OCI-LY3 (cell line): ENCODE measurements around the gene HID1.
"Not testable (repeated sequence)": the region's sequence is repeated elsewhere in the genome, so short reads cannot be mapped to it uniquely, and the experiment has no call there.

Experiments
- H2AFZ ChIP-seq: fragments of 200-600, 300-600 bp; shearing (Covaris generic); 2 replicates; pipeline ENCODE4 v1.6.0; 2014; ENCODE audit warnings: antibody characterized with exemption, low read depth, low read length
- H3K27ac ChIP-seq: fragments of 200-600, 300-600 bp; sonication (generic); 2 replicates; pipeline ENCODE4 v1.5.1; 2014; ENCODE audit warnings: mild to moderate bottlenecking, low read length, moderate library complexity, mixed read lengths
- H3K27me3 ChIP-seq: fragments of 200-600, 300-600 bp; sonication (generic); 2 replicates; pipeline ENCODE4 v1.6.1; 2014; ENCODE audit warnings: low read depth, low read length, mixed read lengths
- H3K36me3 ChIP-seq: fragments of 200-600, 300-600 bp; sonication (generic); replicated peaks from 2 replicates; pipeline ENCODE3; 2014; ENCODE audit warnings: low read depth, low read length, mixed read lengths
- H3K4me1 ChIP-seq: fragments of 300-600, 200-600 bp; sonication (generic); 2 replicates; pipeline ENCODE4 v1.6.1; 2014; ENCODE audit warnings: low read length, mixed read lengths
- H3K4me2 ChIP-seq: fragments of 200-600, 300-600 bp; sonication (generic); 2 replicates; pipeline ENCODE4 v1.6.1; 2014; ENCODE audit warnings: low read length, mixed read lengths
- H3K4me3 ChIP-seq: fragments of 300-600, 200-600 bp; sonication (generic); 2 replicates; pipeline ENCODE4 v1.5.1; 2014; ENCODE audit warnings: antibody characterized with exemption, mild to moderate bottlenecking, low read length, moderate library complexity
- H3K79me2 ChIP-seq: fragments of 300-600, 200-600 bp; shearing (Covaris generic); 2 replicates; pipeline ENCODE4 v1.6.1; 2014; ENCODE audit warnings: mild to moderate bottlenecking, low read length, mixed read lengths
- H3K9ac ChIP-seq: fragments of 300-600, 200-600 bp; shearing (Covaris generic); 2 replicates; pipeline ENCODE4 v1.6.0; 2014; ENCODE audit warnings: mild to moderate bottlenecking, low read length, moderate library complexity
- H3K9me3 ChIP-seq: fragments of 200-600, 300-600 bp; shearing (Covaris generic); 2 replicates; pipeline ENCODE4 v1.6.1; 2014; ENCODE audit warnings: low read length, mixed read lengths; ENCODE audit not compliant: insufficient read depth
- H4K20me1 ChIP-seq: fragments of 200-600, 300-600 bp; sonication (generic); 2 replicates; pipeline ENCODE4 v1.6.1; 2016; ENCODE audit warnings: low read length, mixed read lengths; ENCODE audit not compliant: insufficient read depth
- EZH2phosphoT487 ChIP-seq: fragments of 200-600 bp; shearing (Covaris generic); IDR thresholded peaks from 2 replicates; pipeline ENCODE4 v1.6.1; 2018; ENCODE audit warnings: antibody characterized with exemption, mixed run types, low read depth
- TF ChIP-seq, protein P1 (sequence below): fragments of 200-600, 300-600 bp; sonication (generic); IDR thresholded peaks from 2 replicates; pipeline ENCODE4 v1.5.1; 2014; ENCODE audit warnings: antibody characterized with exemption, low read length, low read depth

The HID1 gene

DNA sequence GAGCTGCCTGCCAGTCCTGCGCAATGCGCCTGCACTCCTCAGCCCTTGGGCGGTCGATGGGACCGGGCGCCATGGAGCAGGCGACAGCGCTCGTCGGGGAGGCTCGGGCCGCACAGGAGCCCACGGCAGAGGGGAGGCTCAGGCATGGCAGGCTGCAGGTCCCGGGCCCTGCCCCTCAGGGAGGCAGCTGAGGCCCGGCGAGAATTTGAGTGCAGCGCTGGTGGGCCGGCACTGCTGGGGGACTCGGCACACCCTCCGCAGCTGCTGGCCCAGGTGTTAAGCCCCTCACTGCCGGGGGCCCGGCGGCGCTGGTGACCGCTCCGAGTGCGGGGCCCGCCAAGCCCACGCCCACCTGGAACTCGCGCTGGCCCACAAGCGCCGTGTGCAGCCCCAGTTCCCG, 65.5 kb downstream of the HID1 start:
- TF ChIP-seq, protein P1, sequence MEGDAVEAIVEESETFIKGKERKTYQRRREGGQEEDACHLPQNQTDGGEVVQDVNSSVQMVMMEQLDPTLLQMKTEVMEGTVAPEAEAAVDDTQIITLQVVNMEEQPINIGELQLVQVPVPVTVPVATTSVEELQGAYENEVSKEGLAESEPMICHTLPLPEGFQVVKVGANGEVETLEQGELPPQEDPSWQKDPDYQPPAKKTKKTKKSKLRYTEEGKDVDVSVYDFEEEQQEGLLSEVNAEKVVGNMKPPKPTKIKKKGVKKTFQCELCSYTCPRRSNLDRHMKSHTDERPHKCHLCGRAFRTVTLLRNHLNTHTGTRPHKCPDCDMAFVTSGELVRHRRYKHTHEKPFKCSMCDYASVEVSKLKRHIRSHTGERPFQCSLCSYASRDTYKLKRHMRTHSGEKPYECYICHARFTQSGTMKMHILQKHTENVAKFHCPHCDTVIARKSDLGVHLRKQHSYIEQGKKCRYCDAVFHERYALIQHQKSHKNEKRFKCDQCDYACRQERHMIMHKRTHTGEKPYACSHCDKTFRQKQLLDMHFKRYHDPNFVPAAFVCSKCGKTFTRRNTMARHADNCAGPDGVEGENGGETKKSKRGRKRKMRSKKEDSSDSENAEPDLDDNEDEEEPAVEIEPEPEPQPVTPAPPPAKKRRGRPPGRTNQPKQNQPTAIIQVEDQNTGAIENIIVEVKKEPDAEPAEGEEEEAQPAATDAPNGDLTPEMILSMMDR = no peak
- no peak for TF ChIP-seq EZH2phosphoT487
- no peaks in the 10 kb centered on the region for H3K4me1 ChIP-seq
- no peak overlapping the region for H3K4me2 ChIP-seq
- no peak overlapping the region for H3K9ac ChIP-seq
- H3K9me3 ChIP-seq = no peaks in the 10 kb centered on the region
- no peak overlapping the region for H3K4me3 ChIP-seq
- no peak overlapping the region for H2AFZ ChIP-seq
- no peak overlapping the region for H3K27ac ChIP-seq
- no peaks in the 10 kb centered on the region for H3K27me3 ChIP-seq
- H4K20me1 ChIP-seq = no peaks in the 10 kb centered on the region
- no peaks in the 10 kb centered on the region for H3K36me3 ChIP-seq
- H3K79me2 ChIP-seq = no peaks in the 10 kb centered on the region

DNA sequence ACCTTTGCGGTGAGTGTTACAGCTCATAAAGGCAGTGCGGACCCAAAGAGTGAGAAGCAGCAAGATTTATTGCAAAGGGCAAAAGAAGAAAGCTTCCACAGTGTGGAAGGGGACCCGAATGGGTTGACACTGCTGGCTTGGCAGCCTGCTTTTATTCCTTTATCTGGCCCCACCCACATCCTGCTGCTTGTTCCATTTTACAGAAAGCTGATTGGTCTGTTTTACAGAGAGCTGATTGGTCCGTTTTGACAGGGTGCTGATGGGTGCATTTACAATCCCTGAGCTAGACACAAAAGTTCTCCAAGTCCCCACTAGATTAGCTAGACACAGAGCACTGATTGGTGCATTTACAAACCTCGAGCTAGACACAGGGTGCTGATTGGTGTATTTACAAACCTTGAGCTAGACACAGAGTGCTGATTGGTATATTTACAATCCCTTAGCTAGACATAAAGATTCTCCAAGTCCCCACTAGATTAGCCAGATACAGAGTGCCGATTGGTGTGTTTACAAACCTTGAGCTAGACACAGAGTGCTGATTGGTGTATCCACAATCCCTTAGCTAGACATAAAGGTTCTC, 66.3 kb downstream of the HID1 start:
- not testable (repeated sequence) for H3K79me2 ChIP-seq, H3K9ac ChIP-seq, H3K36me3 ChIP-seq, H3K9me3 ChIP-seq, H3K27ac ChIP-seq, H2AFZ ChIP-seq, H3K4me2 ChIP-seq, H3K4me1 ChIP-seq, H4K20me1 ChIP-seq, H3K27me3 ChIP-seq, H3K4me3 ChIP-seq

DNA sequence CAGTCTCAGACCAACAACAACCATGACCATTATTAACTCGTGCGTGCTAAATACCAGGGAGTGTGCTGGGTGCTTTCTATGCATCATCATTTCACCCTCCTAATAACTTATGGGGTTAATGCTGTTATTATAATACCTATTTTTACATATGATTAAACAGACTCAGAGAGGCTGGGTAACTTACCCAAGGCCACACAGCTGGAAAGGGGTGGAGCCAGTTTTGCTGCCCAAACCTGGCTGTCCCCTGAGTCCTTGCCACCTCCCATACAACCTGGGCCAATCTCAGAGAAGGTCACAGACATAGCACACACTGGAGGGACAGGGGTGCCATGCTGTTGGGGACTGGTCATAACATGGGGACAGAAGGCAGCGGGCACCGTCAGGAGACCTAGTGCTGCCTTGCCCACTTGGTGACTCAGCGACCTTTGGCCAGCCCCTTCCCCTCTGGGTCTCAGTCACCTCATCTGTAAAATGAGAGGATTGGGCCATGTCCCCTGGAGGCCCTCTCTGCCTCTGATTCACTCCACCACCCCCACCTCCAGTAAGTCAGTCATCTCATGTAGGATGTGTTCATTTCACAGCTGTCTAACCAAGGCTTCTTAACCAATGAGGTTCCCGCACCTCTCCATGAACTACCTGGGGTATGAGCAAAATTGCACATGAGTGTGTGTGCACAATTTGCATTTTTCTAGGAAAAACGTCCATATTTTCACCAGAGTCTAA, 67.7 kb downstream of the HID1 start:
- H3K79me2 ChIP-seq = no peaks in the 10 kb centered on the region
- no peak overlapping the region for H3K4me2 ChIP-seq
- H3K27me3 ChIP-seq = no peaks in the 10 kb centered on the region
- H3K27ac ChIP-seq = no peak overlapping the region
- H3K4me1 ChIP-seq = no peaks in the 10 kb centered on the region
- no peak overlapping the region for H2AFZ ChIP-seq
- no peak overlapping the region for H3K9ac ChIP-seq
- H4K20me1 ChIP-seq = no peaks in the 10 kb centered on the region
- no peaks in the 10 kb centered on the region for H3K36me3 ChIP-seq
- no peaks in the 10 kb centered on the region for H3K9me3 ChIP-seq
- TF ChIP-seq, protein P1 = no peak
- TF ChIP-seq EZH2phosphoT487 = no peak
- no peak overlapping the region for H3K4me3 ChIP-seq

DNA sequence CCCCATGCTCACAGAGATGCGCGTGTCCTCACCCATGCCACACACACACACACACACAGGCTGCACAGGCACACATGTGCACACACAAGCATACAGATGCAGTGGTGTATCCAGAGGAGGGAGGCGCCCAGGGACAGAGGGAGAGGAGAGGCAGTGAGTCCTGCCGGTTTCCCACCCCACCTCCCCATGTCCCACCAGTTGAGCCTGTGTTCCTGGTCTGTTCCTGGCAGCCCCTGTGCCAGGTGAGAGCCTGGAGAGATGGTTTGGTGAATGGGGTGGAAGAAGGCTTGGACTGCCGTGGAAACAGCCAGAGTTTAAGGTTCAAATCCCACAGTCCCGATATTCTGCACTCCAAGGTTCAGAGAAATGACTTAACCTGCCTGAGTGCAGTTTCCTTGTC, 68.9 kb downstream of the HID1 start:
- H3K4me3 ChIP-seq = no peak overlapping the region
- no peaks in the 10 kb centered on the region for H3K79me2 ChIP-seq
- H3K36me3 ChIP-seq = no peaks in the 10 kb centered on the region
- H4K20me1 ChIP-seq = no peaks in the 10 kb centered on the region
- no peaks in the 10 kb centered on the region for H3K9me3 ChIP-seq
- no peak overlapping the region for H3K27ac ChIP-seq
- H3K27me3 ChIP-seq = no peaks in the 10 kb centered on the region
- no peak for TF ChIP-seq EZH2phosphoT487
- H3K9ac ChIP-seq = no peak overlapping the region
- H3K4me1 ChIP-seq = no peaks in the 10 kb centered on the region
- no peak overlapping the region for H3K4me2 ChIP-seq
- no peak overlapping the region for H2AFZ ChIP-seq

DNA sequence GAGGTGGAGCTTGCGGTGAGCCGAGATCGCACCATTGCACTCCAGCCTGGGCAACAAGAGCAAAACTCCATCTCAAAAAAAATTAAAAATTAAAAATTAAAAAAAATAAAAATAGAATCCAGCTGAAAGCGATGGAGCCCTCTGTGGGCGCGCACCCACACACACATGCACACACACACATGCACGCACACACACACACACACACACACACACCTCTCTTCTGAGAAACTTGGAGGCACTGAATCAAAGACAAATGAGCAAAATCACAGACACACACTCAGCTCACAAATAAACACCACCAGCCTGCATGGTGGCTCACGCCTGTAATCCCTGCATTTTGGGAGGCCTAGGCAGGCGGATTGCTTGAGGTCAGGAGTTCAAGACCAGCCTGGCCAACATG, 69.5 kb downstream of the HID1 start:
- Histone ChIP-seq H3K27ac (no peak overlapping the region), H3K4me2 (no peak overlapping the region), H3K4me3 (no peak overlapping the region), H4K20me1 (no peaks in the 10 kb centered on the region), H3K9ac (no peak overlapping the region), H3K27me3 (no peaks in the 10 kb centered on the region), H3K79me2 (no peaks in the 10 kb centered on the region), H3K36me3 (no peaks in the 10 kb centered on the region), H3K4me1 (no peaks in the 10 kb centered on the region), H3K9me3 (no peaks in the 10 kb centered on the region), H2AFZ (no peak overlapping the region)
- TF ChIP-seq, protein P1 = no peak
- no peak for TF ChIP-seq EZH2phosphoT487
